ENCODE data around the gene GBA2.

The GBA2 gene

DNA sequence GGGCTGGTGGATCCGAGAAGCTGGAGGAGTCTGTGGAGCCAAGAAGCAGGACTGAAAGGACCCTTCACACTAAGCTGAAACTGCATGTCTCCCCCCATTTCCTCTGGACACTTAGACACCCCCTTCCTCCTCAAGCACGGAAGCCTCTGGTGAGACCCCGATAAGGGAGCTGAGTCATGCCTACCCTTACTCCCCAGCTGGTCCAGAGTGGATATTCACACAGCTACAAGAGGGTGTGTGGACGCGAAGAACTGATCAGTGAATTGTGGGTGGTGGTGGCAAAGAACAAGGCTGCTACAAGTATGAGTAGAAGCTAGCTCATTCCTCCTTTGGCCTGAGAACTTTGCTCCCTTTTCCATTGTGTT lies 21.4 kb downstream of the GBA2 start:
- H3K4me3 ChIP-seq (ENCODE audit: insufficient read length, low read depth), result peak overlapping the region; percentile 16
- no peaks in the 10 kb centered on the region for H3K27me3 ChIP-seq (ENCODE audit: insufficient read depth, insufficient read length)
- H3K9ac ChIP-seq (ENCODE audit: insufficient read length, low read depth), result peak overlapping the region; percentile 33
- no peaks in the 10 kb centered on the region for H3K9me3 ChIP-seq (ENCODE audit: insufficient read depth, low read length)
- peaks cover 42% of the 10 kb centered on the region for H3K36me3 ChIP-seq (ENCODE audit: insufficient read depth, insufficient read length, low read length)
- TF ChIP-seq YY1 (IDR thresholded peaks at IDR 0.05; ENCODE audit: insufficient read depth, insufficient read length) (no peak), SUZ12 (IDR thresholded peaks at IDR 0.05; ENCODE audit: extremely low read depth, insufficient read depth, insufficient read length) (no peak), ZNF274 (IDR thresholded peaks at IDR 0.05; ENCODE audit: low read depth, low read length) (no peak)
- no peak for DNase-seq (ENCODE audit: low read depth, low spot score)
- H3K4me1 ChIP-seq (ENCODE audit: insufficient read depth, insufficient read length), result peaks cover 15% of the 10 kb centered on the region

- DNase-seq (ENCODE audit: low read depth, low spot score), result no peak
- Histone ChIP-seq H3K9me3 (ENCODE audit: insufficient read depth, low read length) (no peaks in the 10 kb centered on the region), H3K4me3 (ENCODE audit: insufficient read length, low read depth) (no peak overlapping the region), H3K9ac (ENCODE audit: insufficient read length, low read depth) (peak overlapping the region; percentile 26), H3K4me1 (ENCODE audit: insufficient read depth, insufficient read length) (peaks cover 15% of the 10 kb centered on the region), H3K27me3 (ENCODE audit: insufficient read depth, insufficient read length) (no peaks in the 10 kb centered on the region), H3K36me3 (ENCODE audit: insufficient read depth, insufficient read length, low read length) (peaks cover 50% of the 10 kb centered on the region)
- TF ChIP-seq YY1 (IDR thresholded peaks at IDR 0.05; ENCODE audit: insufficient read depth, insufficient read length), result no peak
- TF ChIP-seq SUZ12 (IDR thresholded peaks at IDR 0.05; ENCODE audit: extremely low read depth, insufficient read depth, insufficient read length), result no peak
- no peak for TF ChIP-seq ZNF274 (IDR thresholded peaks at IDR 0.05; ENCODE audit: low read depth, low read length)
Observed at GRCh38 chr9:35726931-35727330, 22.1 kb downstream of the GBA2 start.

- DNase-seq (ENCODE audit: low read depth, low spot score), result no peak
- H3K4me1 ChIP-seq (ENCODE audit: insufficient read depth, insufficient read length), result peaks cover 15% of the 10 kb centered on the region
- TF ChIP-seq ZNF274 (IDR thresholded peaks at IDR 0.05; ENCODE audit: low read depth, low read length), result no peak
- no peaks in the 10 kb centered on the region for H3K9me3 ChIP-seq (ENCODE audit: insufficient read depth, low read length)
- H3K9ac ChIP-seq (ENCODE audit: insufficient read length, low read depth), result no peak overlapping the region
- H3K27me3 ChIP-seq (ENCODE audit: insufficient read depth, insufficient read length), result no peaks in the 10 kb centered on the region
- H3K4me3 ChIP-seq (ENCODE audit: insufficient read length, low read depth), result no peak overlapping the region
- peaks cover 65% of the 10 kb centered on the region for H3K36me3 ChIP-seq (ENCODE audit: insufficient read depth, insufficient read length, low read length)
Observed at GRCh38 chr9:35725362-35725761, 23.7 kb downstream of the GBA2 start.

DNA sequence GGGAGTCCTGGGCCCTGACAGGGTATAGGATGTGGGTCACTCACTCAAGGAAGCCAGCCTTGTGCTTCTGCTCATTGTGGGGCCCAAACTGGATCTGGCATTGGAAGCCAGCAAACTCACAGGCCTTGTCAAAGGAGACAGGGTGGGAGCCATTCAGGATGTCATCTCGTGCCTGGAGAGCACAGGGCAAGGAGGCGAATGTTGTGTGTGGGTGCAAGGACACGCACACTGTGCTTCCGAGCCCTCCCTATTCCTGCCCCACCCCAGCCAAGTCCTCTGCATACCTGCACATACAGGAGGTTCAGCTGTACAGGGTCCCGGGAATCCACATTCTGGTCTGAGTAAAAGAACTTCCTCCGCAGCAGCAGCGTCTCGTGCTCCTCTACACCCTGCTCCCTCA lies 25.1 kb downstream of the GBA2 start:
- Histone ChIP-seq H3K4me1 (ENCODE audit: insufficient read depth, insufficient read length) (peaks cover 15% of the 10 kb centered on the region), H3K9me3 (ENCODE audit: insufficient read depth, low read length) (no peaks in the 10 kb centered on the region), H3K4me3 (ENCODE audit: insufficient read length, low read depth) (no peak overlapping the region), H3K9ac (ENCODE audit: insufficient read length, low read depth) (no peak overlapping the region), H3K36me3 (ENCODE audit: insufficient read depth, insufficient read length, low read length) (peaks cover 80% of the 10 kb centered on the region), H3K27me3 (ENCODE audit: insufficient read depth, insufficient read length) (no peaks in the 10 kb centered on the region)
- no peak for DNase-seq (ENCODE audit: low read depth, low spot score)
- TF ChIP-seq SUZ12 (IDR thresholded peaks at IDR 0.05; ENCODE audit: extremely low read depth, insufficient read depth, insufficient read length) (no peak), ZNF274 (IDR thresholded peaks at IDR 0.05; ENCODE audit: low read depth, low read length) (no peak), YY1 (IDR thresholded peaks at IDR 0.05; ENCODE audit: insufficient read depth, insufficient read length) (no peak)

- no peak for DNase-seq (ENCODE audit: low read depth, low spot score)
- TF ChIP-seq SUZ12 (IDR thresholded peaks at IDR 0.05; ENCODE audit: extremely low read depth, insufficient read depth, insufficient read length) (no peak), ZNF274 (IDR thresholded peaks at IDR 0.05; ENCODE audit: low read depth, low read length) (no peak), YY1 (IDR thresholded peaks at IDR 0.05; ENCODE audit: insufficient read depth, insufficient read length) (no peak)
- no peak overlapping the region for H3K4me3 ChIP-seq (ENCODE audit: insufficient read length, low read depth)
- no peak overlapping the region for H3K9ac ChIP-seq (ENCODE audit: insufficient read length, low read depth)
- H3K4me1 ChIP-seq (ENCODE audit: insufficient read depth, insufficient read length), result peaks cover 15% of the 10 kb centered on the region
- peaks cover 85% of the 10 kb centered on the region for H3K36me3 ChIP-seq (ENCODE audit: insufficient read depth, insufficient read length, low read length)
- no peaks in the 10 kb centered on the region for H3K9me3 ChIP-seq (ENCODE audit: insufficient read depth, low read length)
- H3K27me3 ChIP-seq (ENCODE audit: insufficient read depth, insufficient read length), result no peaks in the 10 kb centered on the region
Observed at GRCh38 chr9:35723426-35723825, 25.6 kb downstream of the GBA2 start.

DNA sequence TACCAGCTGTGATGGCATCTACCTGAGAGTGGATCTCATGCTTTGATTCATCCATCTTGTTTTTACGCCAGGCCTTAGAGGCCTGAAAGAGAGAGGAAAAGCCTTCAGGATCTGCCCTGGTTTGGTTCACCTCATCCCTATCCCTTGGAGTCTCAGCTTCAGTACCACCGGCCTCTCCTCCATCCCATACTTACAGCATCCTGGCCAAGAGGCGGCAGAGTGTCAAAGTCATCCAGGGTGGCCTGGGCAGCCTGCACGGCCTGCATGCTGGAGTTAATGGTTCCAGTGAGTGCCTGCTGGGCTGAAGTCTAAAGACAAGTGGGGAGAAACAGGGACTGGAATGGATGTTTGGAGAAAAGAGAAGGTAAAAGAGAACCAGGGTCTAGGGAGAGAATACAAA lies 29.5 kb downstream of the GBA2 start:
- no peak overlapping the region for H3K9ac ChIP-seq (ENCODE audit: insufficient read length, low read depth)
- H3K4me3 ChIP-seq (ENCODE audit: insufficient read length, low read depth), result no peak overlapping the region
- no peak for DNase-seq (ENCODE audit: low read depth, low spot score)
- no peaks in the 10 kb centered on the region for H3K9me3 ChIP-seq (ENCODE audit: insufficient read depth, low read length)
- TF ChIP-seq YY1 (IDR thresholded peaks at IDR 0.05; ENCODE audit: insufficient read depth, insufficient read length), result no peak
- TF ChIP-seq ZNF274 (IDR thresholded peaks at IDR 0.05; ENCODE audit: low read depth, low read length), result no peak
- H3K4me1 ChIP-seq (ENCODE audit: insufficient read depth, insufficient read length), result peaks cover 9% of the 10 kb centered on the region
- peaks cover 100% of the 10 kb centered on the region for H3K36me3 ChIP-seq (ENCODE audit: insufficient read depth, insufficient read length, low read length)
- no peaks in the 10 kb centered on the region for H3K27me3 ChIP-seq (ENCODE audit: insufficient read depth, insufficient read length)

- H3K4me1 ChIP-seq (ENCODE audit: insufficient read depth, insufficient read length), result peaks cover 9% of the 10 kb centered on the region
- DNase-seq (ENCODE audit: low read depth, low spot score), result no peak
- H3K9me3 ChIP-seq (ENCODE audit: insufficient read depth, low read length), result no peaks in the 10 kb centered on the region
- no peaks in the 10 kb centered on the region for H3K27me3 ChIP-seq (ENCODE audit: insufficient read depth, insufficient read length)
- H3K36me3 ChIP-seq (ENCODE audit: insufficient read depth, insufficient read length, low read length), result peaks cover 100% of the 10 kb centered on the region
- TF ChIP-seq ZNF274 (IDR thresholded peaks at IDR 0.05; ENCODE audit: low read depth, low read length) (no peak), SUZ12 (IDR thresholded peaks at IDR 0.05; ENCODE audit: extremely low read depth, insufficient read depth, insufficient read length) (no peak), YY1 (IDR thresholded peaks at IDR 0.05; ENCODE audit: insufficient read depth, insufficient read length) (no peak)
- H3K9ac ChIP-seq (ENCODE audit: insufficient read length, low read depth), result no peak overlapping the region
- H3K4me3 ChIP-seq (ENCODE audit: insufficient read length, low read depth), result no peak overlapping the region
Observed at GRCh38 chr9:35718721-35719511, 30.1 kb downstream of the GBA2 start.
